ENCODE measurements around the gene SMYD3.

- TF ChIP-seq, protein P1, sequence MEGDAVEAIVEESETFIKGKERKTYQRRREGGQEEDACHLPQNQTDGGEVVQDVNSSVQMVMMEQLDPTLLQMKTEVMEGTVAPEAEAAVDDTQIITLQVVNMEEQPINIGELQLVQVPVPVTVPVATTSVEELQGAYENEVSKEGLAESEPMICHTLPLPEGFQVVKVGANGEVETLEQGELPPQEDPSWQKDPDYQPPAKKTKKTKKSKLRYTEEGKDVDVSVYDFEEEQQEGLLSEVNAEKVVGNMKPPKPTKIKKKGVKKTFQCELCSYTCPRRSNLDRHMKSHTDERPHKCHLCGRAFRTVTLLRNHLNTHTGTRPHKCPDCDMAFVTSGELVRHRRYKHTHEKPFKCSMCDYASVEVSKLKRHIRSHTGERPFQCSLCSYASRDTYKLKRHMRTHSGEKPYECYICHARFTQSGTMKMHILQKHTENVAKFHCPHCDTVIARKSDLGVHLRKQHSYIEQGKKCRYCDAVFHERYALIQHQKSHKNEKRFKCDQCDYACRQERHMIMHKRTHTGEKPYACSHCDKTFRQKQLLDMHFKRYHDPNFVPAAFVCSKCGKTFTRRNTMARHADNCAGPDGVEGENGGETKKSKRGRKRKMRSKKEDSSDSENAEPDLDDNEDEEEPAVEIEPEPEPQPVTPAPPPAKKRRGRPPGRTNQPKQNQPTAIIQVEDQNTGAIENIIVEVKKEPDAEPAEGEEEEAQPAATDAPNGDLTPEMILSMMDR (IDR thresholded peaks at IDR 0.05) = no peak
- no peak for TF ChIP-seq POLR2A (IDR thresholded peaks at IDR 0.05)
Measured at GRCh38 chr1:246193537-246193936, 313.5 kb downstream of the SMYD3 start.
